Activated naive CD4-positive, alpha-beta T cell treated with anti-CD3 and anti-CD28 coated beads, Interleukin-2, amount 50 U/mL, for 16 hours (primary cell): ENCODE data around the gene LRIG3.
"Not testable (repeated sequence)": the region's sequence is repeated elsewhere in the genome, so short reads cannot be mapped to it uniquely, and the experiment has no call there.

Source experiments
- DNase-seq: peaks from one replicate; pipeline ENCODE4 v3.0.0-alpha.2; 2020

The LRIG3 gene, protein sequence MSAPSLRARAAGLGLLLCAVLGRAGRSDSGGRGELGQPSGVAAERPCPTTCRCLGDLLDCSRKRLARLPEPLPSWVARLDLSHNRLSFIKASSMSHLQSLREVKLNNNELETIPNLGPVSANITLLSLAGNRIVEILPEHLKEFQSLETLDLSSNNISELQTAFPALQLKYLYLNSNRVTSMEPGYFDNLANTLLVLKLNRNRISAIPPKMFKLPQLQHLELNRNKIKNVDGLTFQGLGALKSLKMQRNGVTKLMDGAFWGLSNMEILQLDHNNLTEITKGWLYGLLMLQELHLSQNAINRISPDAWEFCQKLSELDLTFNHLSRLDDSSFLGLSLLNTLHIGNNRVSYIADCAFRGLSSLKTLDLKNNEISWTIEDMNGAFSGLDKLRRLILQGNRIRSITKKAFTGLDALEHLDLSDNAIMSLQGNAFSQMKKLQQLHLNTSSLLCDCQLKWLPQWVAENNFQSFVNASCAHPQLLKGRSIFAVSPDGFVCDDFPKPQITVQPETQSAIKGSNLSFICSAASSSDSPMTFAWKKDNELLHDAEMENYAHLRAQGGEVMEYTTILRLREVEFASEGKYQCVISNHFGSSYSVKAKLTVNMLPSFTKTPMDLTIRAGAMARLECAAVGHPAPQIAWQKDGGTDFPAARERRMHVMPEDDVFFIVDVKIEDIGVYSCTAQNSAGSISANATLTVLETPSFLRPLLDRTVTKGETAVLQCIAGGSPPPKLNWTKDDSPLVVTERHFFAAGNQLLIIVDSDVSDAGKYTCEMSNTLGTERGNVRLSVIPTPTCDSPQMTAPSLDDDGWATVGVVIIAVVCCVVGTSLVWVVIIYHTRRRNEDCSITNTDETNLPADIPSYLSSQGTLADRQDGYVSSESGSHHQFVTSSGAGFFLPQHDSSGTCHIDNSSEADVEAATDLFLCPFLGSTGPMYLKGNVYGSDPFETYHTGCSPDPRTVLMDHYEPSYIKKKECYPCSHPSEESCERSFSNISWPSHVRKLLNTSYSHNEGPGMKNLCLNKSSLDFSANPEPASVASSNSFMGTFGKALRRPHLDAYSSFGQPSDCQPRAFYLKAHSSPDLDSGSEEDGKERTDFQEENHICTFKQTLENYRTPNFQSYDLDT

DNA sequence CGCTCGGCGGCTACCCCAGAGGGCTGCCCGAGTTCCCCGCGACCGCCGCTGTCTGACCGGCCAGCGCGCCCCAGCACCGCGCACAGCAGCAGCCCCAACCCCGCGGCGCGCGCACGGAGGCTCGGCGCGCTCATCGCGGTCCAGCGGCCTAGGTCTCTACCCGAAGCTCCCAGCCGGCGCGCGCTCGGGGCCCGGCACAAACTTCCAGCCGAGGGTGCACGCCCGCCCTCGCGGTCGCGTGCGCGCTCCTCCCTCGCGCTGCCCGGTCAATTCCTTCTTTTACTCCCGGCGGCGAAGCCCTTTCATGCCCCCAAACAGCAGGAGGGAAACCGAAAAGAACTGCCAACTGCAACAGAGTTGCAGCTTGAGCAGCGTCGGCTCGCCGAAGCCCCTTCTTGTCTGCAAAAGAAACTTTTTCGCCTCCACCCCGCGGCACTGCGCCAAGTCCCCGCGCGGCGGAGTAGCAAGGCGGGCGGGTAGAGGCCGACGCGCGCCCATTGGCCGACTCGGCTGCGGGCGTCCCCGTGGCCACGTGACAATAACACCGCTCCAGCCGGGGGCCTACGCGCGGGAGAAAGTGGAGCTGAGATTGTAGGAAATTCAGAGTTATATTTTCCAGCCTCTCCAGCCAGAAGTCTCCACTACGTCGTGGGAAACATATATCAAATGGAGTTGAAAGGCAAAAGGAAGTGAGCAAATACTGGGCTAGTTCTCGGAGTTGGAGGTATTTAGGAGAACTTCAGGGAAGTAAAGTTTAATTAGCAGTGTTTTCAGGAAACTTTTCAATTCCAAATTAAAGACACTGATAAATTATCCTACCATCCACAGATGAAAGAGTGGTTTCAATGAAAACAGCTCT is at the start of gene LRIG3:
Gene LRIG3 (minus strand): TSS at position 403 of the 859 bp plus-strand sequence. CDS start 269 bp downstream, at position 134.
- DNase-seq: no peak

DNA sequence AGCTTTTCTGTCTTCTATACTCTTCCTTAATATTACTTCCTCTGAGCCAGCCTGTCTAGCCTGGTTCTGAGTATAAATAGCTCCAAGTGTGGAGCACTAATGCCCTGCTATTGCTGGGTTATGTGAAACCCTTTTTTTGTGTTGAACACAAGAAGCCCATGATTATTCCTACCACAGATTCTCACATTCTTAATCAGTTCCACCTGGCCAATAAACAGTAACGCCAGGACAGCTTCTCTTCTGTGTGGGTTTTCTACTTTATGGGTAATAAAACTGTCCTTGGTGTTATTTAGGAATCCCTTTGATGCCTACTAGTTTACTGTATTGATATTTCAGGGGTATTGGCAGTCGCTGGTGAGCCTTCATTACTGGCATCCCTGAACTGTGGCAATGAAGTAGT is 48.9 kb upstream of the LRIG3 start:
- no peak for DNase-seq

DNA sequence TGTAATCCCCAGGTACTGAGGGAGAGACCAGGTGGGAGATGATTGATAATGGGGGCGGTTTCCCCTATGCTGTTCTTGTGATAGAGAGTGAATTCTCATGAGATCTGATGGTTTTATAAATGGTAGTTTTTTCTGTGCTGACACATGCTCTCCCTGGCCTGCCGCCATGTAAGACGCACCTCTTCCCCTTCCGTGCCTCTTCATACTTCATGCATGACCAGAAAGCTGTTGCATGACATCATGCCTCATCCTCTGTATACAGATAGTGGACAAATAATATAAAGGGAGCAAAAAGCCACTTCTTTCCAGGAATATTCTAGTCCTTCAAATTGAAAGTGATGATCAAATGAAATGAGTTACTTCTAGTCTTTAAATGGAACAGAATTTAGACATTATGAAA is 47.3 kb upstream of the LRIG3 start:
- DNase-seq: no peak

DNA sequence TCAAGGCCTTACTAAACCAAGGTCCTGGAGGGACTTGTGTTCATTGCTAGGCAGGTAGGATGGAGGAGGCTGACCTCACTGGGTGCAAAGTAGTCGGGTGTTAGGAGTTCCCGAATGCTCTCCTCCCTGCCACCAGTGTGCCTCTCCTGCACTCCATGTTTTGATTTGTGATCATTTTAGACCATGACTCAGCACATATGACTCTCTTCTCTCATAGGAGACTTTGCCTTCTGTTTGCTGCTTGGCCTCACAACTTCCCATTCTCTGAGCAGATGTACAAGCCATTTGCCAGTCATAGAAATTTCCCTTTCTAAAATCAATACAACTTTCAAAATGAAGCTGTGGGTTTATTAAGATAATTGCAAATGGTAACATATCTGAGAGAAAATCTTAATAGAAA is 46.6 kb upstream of the LRIG3 start:
- no peak for DNase-seq

DNA sequence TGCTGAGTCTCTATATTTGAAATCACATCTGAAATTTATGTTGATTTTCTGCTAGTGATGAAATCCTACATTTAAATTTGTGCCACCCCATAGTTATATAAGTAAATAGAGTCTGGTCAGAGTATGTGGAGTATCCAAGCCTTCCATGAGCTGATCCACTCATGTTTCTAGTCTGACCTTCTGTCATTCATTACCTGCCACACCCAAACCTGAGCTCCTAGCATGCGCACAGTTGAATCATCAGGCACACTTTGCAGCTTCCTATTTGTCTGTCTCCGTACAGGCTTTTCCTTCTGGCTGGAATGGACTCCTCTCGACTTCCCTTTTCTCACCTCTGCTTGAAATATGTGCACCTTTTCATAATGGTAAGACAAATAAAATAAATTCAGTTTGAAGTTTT is 45.3 kb upstream of the LRIG3 start:
- DNase-seq: no peak

DNA sequence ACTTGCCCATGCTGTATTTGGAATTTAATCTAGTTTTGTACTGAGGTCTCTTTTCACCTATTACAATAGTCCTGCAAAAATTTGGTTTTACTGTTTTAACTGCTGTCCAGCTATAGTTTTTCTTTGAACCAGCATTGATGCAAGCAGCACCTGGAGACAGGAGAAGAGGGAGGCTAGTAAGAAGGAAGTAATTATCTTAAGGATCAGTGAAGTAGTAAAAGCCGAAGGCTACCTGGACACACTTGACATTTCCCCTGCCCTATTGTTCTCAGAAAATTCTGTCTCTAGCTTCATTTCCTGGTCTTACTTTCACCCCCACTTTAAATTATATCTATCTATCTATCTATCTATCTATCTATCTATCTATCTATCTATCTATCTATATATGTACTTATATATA is 43.5 kb upstream of the LRIG3 start:
- DNase-seq: no peak

DNA sequence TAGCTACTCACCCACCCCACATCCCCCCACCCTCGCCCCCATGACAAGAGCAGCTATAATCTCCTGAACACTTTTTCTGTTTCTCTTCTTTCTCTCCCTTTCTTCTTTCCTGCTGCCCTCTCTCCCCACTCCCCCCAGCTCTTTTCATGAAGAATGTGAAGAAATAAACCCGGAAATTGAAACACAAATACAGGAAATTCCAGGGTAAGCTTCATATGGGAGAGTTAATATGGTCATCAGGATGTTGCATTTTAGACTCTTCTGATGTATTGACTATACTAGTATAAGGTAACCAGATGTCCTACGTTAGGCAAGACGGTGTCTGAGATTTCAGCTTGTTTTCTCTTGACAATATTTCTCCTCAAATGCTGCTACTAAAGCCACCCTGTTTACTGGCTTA is 41.6 kb upstream of the LRIG3 start:
- DNase-seq: no peak

DNA sequence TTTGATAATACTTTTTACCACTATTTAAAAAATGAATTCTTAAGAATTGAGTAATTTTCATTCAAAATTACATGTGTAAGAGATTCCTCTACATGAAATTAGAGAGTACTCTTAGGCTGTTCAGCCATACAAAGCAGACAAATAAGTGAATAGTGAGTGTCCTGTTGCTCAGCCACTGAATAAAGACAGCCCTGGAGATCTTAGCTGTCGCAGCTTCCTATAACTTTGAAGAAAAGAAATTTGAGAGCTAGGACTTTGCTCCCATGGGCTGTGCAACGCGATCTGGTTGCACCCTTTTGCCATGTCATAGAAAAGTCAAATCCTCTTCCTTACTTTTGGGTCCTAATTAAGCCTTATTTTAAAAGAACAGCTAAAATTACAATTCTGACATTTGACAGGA is 40.9 kb upstream of the LRIG3 start:
- no peak for DNase-seq

DNA sequence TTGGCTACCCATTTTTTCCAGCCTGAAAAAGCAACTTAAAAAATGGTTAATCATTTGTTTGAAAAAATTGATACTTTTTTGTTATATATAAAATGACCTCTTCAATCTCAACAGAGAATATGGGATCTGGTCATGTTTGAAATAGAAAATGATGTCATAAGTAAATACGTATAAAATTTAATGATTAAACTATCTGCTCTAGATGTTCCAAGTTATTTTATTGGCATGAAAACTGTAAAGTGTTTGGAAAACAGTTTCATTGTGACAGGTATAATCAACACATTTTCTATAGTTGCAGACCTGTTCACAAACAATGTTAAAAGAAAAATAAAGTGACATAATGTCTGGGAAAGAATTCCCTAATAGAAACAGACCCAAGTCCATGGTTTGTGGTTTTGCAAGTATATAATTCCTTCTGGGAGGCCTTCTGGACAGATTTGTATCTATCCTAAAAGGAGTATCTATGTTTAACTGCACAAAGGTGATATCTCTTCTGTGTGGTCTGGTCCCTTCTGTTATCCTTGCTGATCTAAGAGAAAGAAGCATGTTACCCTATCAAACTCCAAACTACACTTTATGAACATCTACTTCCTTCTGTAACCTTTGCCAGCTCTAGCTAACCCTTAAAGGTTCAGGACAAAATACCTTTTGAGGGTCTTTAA is 39.5 kb upstream of the LRIG3 start:
- no peak for DNase-seq

DNA sequence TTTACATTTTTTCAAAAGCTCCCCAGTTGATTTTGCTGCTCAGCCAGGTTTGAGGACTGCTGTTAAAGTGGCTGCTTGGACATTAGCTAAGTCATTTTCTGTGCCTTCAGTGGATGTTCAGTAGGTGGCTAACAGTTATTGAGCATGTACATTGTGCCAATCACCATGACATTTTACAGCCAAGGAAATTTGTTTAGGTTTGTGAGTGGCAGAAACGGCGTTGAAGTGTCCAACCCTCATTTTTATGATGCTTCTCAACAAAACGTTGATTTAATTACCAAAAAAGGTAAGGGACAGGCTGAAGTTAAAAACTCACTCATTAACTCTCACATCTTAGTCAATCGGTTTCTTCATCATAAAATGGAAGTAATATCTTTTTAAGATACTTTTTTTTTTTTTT is 37.0 kb upstream of the LRIG3 start:
- DNase-seq: no peak

DNA sequence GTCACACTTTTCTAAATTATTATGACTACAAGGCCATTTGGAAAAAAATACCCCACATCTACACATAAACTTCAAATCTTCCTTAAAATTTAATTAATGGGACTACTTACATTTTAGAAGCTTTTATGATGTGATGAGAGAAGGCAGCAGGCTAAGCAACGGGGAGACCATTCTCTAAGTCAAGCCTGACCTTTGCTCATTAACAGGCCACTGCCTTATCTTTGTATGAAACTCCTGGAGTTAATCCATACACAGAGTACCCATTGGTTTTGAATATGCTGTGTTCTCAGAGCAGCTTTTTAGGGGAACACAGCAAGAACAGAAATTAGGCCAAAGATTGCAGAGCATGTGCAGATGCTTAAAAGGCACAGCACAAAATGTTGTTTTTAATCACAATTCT is 35.5 kb upstream of the LRIG3 start:
- DNase-seq: no peak

DNA sequence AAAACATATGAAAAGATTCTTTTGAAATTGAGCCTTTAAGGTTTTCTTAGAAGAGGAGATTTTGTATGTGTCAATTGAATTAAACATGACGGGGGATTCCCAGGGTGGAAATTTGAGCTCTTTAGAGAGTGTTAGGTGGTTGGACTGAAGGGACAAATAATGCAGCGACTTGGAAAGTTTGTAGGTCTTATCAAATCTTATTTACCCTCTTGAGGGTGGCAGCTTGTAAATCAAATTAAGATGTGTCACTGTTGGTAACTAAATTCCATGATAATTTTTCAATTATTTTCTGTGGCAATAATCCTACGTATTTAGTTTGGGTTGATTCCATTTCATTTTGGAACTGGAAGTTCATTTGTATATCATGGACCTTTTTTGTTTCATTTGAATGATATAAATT is 33.7 kb upstream of the LRIG3 start:
- no peak for DNase-seq

DNA sequence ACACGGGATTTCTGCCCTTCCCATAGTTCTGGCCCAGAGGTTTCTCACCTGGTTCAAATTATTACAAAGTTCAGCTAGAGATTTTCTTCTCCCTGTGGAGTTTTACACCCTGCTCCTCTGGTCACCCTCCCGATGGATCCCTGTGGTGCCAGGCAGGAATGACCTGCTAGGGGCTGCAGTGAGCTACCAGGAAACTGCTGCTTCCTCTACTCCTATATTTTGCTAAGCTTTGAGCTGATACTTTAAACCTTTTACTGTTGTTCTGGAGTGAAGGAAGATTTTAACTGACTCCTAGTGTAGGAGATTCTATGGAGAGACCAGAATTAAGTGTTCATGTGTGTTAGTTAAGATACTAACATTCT is 30.4 kb upstream of the LRIG3 start:
- no peak for DNase-seq

DNA sequence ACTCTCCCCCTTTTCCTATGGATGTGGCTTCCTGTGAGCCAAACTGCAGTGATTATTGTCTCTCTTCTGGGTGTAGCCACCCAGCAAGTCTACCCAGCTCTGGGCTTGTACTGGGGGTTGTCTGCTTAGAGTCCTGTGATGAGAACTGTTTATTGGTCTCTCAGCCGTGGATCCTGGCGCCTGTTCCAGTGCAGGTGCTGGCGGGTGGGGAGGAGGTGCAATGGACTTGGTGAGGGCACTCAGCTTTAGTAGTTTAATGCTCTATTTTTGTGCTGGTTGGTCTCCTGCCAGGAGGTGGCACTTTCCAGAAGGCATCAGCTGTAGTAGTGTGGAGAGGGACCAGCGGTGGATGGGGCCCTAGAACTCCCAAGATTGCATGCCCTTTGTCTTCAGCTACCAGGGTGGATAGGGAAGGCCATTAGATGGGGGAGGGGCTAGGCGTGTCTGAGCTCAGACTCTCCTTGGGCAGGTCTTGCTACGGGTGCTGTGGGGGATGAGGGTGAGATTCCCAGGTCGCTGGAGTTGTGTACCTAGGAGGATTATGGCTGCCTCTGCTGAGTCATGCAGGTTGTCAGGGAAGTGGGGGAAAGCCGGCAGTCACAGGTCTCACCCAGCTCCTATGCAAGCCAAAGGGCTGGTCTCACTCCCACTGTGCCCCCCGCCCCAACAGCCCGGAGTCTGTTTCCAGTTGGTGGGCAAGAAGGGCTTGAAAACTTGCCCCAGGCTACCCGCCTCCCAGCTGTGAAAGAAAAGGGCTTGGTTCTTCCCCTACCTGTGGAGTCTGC is 29.8 kb upstream of the LRIG3 start:
- DNase-seq: not testable (repeated sequence)

DNA sequence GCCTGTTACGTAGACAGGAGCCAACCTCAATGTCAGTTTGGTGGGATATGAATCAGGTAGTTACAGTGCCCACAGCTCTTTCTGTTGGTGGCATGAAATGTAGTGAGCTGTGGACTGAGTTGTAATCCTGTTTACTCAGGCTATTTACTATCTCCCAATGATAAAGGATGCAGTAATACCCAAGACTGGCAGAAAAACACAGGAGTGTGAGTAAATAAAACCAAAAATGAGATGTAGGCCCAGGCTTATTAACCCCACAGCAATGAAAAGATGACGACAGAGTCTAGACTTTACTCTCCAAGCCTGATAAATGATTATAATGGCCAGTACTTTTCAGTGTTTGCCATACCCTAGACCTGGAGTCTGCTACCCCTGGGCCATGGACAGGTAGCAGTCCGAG is 22.8 kb upstream of the LRIG3 start:
- no peak for DNase-seq

DNA sequence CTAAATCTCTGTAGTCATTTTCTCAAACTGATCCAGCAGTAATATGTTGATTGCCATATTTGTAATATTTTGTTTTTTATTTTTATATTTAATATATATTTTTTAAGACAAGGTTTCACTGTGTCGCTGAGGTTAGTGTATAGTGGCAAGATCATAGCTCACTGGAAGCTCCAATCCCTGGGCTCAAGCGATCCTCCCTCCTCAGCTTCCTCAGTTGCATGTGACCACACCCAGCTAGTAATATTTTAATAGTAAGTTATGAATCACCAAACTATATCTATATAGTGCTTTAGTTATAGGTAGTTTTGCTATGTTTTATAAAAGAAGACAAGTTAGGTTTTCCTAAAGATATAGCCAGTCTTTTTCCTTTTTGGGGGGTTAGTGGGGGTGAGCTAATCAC is 22.0 kb upstream of the LRIG3 start:
- no peak for DNase-seq

DNA sequence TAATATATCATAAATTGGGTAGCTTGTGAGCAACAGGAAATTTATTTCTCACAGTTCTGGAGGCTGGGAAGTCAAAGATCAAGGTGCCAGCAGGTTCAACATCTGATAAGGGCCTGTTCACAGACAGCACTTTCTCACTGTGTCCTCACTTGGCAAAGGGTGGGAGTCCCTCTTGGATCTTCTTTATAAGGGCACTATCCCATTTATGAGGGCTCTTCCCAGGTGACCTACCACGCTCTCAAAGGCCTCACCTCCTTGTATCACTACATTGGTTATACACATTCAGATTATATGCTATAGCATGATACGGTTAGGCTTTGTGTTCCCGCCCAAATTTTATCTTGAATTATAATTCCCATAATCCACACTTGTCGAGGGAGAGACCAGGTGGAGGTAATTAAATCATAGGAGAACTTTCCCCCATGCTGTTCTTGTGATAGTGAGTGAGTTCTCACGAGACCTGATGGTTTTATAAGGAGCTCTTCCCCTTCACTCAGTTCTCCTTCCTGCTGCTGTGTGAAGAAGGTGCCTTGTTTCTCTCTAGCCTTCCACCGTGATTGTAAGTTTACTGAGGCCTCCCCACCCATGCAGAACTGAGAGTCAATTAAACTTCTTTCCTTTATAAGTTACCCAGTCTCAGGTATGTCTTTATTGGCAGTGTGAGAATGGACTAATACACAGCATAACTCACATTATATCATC is 19.2 kb upstream of the LRIG3 start:
- DNase-seq: no peak

DNA sequence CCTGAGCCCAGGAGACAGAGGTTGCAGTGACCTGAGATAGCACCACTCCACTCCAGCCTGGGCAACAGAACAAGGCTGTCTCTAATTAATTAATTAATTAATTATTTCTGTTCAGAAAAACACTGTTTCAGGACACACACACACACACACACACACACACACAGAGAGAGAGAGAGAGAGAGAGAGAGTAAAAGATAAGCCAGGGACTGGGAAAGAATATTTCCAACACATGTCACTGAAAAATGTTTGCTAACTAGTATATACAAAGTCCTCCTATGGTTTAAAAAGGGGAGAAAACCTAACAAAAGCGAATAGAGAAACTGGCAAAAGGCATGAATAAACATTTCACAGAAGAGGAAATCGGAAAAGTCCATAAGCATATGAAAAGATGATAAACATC is 18.1 kb upstream of the LRIG3 start:
- DNase-seq: no peak

DNA sequence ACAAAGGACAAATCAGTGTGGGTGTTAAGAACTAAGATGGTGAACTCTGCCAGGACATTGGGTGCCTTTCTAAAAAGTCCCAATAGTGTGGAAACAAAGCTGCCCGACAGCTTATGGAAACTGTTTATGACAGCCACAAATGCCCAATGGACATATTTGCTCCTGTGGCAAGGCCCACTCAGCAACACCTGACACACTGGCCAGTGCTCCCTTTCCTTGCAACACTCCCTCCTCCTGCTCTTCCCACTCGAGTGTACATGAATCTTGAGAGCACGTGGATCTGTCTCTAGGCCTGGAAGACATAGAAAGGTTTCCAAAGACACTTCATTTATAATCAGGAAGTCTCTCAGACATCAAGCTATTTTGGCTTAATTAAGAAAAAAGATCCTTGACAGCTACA is 14.2 kb upstream of the LRIG3 start:
- no peak for DNase-seq

DNA sequence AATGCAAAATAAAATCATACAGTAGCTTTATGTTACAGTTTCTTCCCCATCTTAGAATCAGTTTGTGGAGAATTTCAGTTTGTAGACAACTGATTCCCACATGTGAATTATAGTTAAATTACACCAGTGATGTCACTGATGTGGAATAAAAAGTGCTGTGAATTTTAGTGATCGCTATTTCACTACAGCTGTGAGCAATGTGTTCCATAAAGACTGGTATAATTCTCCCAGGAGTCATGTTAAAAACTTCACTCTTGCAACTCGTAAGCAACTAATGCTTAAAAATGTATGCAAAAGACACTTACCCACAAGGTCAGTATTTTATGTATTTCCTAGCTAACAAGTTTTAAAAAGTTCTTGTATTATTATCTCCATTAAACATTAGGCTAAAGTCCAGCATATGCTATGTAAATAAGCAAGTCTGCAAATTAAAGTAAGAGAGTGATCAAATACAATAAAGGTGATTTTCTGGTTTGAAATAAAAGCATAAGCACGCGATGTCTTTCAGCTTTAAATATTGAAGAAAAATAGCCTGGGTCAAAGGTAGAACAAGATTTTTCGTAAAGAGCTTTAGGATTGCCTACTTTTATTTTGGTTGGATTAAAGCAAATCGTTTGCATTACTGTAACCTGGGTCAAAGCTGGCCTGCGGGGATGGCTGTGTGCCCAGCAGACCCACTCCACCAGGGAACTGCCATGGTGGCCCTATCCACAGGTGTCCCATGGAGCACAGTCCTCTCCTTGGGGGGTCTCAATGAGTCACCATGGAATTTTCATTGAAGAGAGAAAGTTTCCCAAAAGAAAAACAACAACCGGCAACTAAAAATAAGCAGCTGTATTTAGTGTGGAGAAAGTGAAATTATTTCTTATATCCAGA is 12.7 kb upstream of the LRIG3 start:
- DNase-seq: no peak
